H1 (cell line): ENCODE results near the gene UBA3. TPM values are rescaled to one million over a fixed set of nuclear protein-coding genes. Genes with fewer than 3 reads are reported as not detected.

ENCODE experiments used
- CTCF ChIA-PET: fragments of 300-600 bp; sonication (Branson Sonifier 250); formaldehyde crosslinking; loops from one replicate; lab custom pipeline; 2021; ENCODE audit not compliant: partially characterized antibody; lab: Charles Lee
- POLR2A ChIA-PET: fragments of 300-600 bp; sonication (Branson Sonifier 250); formaldehyde crosslinking; loops from one replicate; lab custom pipeline; 2021; ENCODE audit warnings: inconsistent platforms; ENCODE audit not compliant: partially characterized antibody; lab: Charles Lee
- DNase-seq, 2 experiments: peaks; one replicate each; pipeline versions ENCODE4 v3.0.0 to v3.0.0-alpha.2; 2010 to 2022; ENCODE audit warnings: low spot score in 2 of 2, low read depth in 1 of 2, mixed read lengths in 1 of 2
- FAIRE-seq: peaks from 2 replicates; lab custom pipeline; 2011; peaks lifted over from hg19 to GRCh38; lab: Jason Lieb, UNC
- H2AFZ ChIP-seq: 2 replicates; pipeline ENCODE4 v1.8.1; 2012; ENCODE audit warnings: low read length, inconsistent platforms
- H2AK5ac ChIP-seq: 2 replicates; pipeline ENCODE4 v1.6.1; 2013; ENCODE audit warnings: low read depth, low read length
- H2BK120ac ChIP-seq: replicated peaks from 2 replicates; pipeline ENCODE3; 2013; ENCODE audit warnings: low read depth, low read length, inconsistent platforms
- H2BK12ac ChIP-seq: 2 replicates; pipeline ENCODE4 v1.6.1; 2013; ENCODE audit warnings: low read depth, low read length
- H2BK15ac ChIP-seq: 2 replicates; pipeline ENCODE4 v1.6.1; 2013; ENCODE audit warnings: low read length
- H2BK20ac ChIP-seq: 2 replicates; pipeline ENCODE4 v1.6.1; 2013; ENCODE audit warnings: low read length
- H2BK5ac ChIP-seq: 2 replicates; pipeline ENCODE4 v1.6.1; 2013; ENCODE audit warnings: low read depth, low read length
- H3K14ac ChIP-seq: 2 replicates; pipeline ENCODE4 v1.6.1; 2013; ENCODE audit warnings: inconsistent platforms; ENCODE audit not compliant: insufficient read length
- H3K18ac ChIP-seq: 2 replicates; pipeline ENCODE4 v1.6.1; 2013; ENCODE audit warnings: low read length; ENCODE audit errors: extremely low read depth
- H3K23ac ChIP-seq: 2 replicates; pipeline ENCODE4 v1.6.1; 2013; ENCODE audit warnings: inconsistent platforms; ENCODE audit not compliant: insufficient read length
- H3K23me2 ChIP-seq: 2 replicates; pipeline ENCODE4 v1.6.1; 2013; ENCODE audit warnings: low read depth, low read length
- H3K27ac ChIP-seq: 2 replicates; pipeline ENCODE4 v1.6.1; 2011; ENCODE audit warnings: low read depth, low read length, inconsistent platforms
- H3K27me3 ChIP-seq, 4 experiments: replicated peaks in 1 of 4; 1 replicate in 1 of 4; 2 replicates in 3 of 4; pipeline versions ENCODE4 v1.6.1 to v1.8.1; 2011 to 2013; ENCODE audit warnings: low read length in 3 of 4, mild to moderate bottlenecking in 3 of 4, inconsistent platforms in 2 of 4, mixed read lengths in 2 of 4, moderate library complexity in 1 of 4; ENCODE audit not compliant: control insufficient read depth in 3 of 4, insufficient read depth in 3 of 4; ENCODE audit errors: extremely low read depth in 1 of 4
- H3K36me3 ChIP-seq, 4 experiments: 2 replicates each; pipeline versions ENCODE4 v1.6.1 to v1.8.1; 2011 to 2013; ENCODE audit warnings: mild to moderate bottlenecking in 4 of 4, low read length in 3 of 4, moderate library complexity in 2 of 4, control low read depth in 1 of 4, inconsistent platforms in 1 of 4; ENCODE audit not compliant: insufficient read depth in 4 of 4, control insufficient read depth in 2 of 4
- H3K4ac ChIP-seq: replicated peaks from 2 replicates; pipeline ENCODE3; 2013; ENCODE audit warnings: low read length, low read depth, mixed read lengths, inconsistent platforms; ENCODE audit not compliant: insufficient read length
- H3K4me1 ChIP-seq, 4 experiments: replicated peaks in 1 of 4; 1 replicate in 1 of 4; 2 replicates in 3 of 4; pipeline versions ENCODE4 v1.6.1 to v1.8.1; 2011 to 2013; ENCODE audit warnings: low read length in 3 of 4, inconsistent platforms in 2 of 4, mixed read lengths in 1 of 4; ENCODE audit not compliant: insufficient read depth in 4 of 4, control insufficient read depth in 3 of 4
- H3K4me2 ChIP-seq, 2 experiments: 2 replicates each; pipeline versions ENCODE4 v1.6.1 to v1.8.1; 2011 to 2013; ENCODE audit warnings: low read depth in 2 of 2, low read length in 2 of 2, control low read depth in 1 of 2, inconsistent platforms in 1 of 2, mild to moderate bottlenecking in 1 of 2; ENCODE audit not compliant: insufficient read depth in 1 of 2
- H3K4me3 ChIP-seq, 4 experiments: fragments of 200-600, 300-600 bp in 1 of 4; sonication (generic), shearing (Covaris generic), sonication (Bioruptor Twin) in 1 of 4; 2 replicates each; pipeline versions ENCODE4 v1.5.1 to v1.8.1; 2011 to 2016; ENCODE audit warnings: low read length in 4 of 4, low read depth in 3 of 4, control low read depth in 2 of 4, inconsistent platforms in 2 of 4, mild to moderate bottlenecking in 2 of 4, mixed read lengths in 1 of 4, moderate library complexity in 1 of 4; ENCODE audit not compliant: insufficient read depth in 2 of 4; ENCODE audit errors: extremely low read depth in 1 of 4
- H3K56ac ChIP-seq: replicated peaks from 2 replicates; pipeline ENCODE3; 2013; ENCODE audit warnings: low read depth, mild to moderate bottlenecking, mixed read lengths, low read length, inconsistent platforms; ENCODE audit not compliant: insufficient read length
- H3K79me1 ChIP-seq: 2 replicates; pipeline ENCODE4 v1.6.1; 2013; ENCODE audit warnings: low read depth, low read length, control low read depth
- H3K79me2 ChIP-seq, 2 experiments: 2 replicates each; pipeline versions ENCODE4 v1.6.1 to v1.8.1; 2012 to 2013; ENCODE audit warnings: low read length in 2 of 2, mild to moderate bottlenecking in 2 of 2, inconsistent platforms in 1 of 2; ENCODE audit not compliant: insufficient read depth in 2 of 2, control insufficient read depth in 1 of 2
- H3K9ac ChIP-seq, 4 experiments: replicated peaks in 1 of 4; 1 replicate in 1 of 4; 2 replicates in 3 of 4; pipeline versions ENCODE4 v1.6.1 to v1.8.1; 2011 to 2013; ENCODE audit warnings: low read depth in 3 of 4, low read length in 3 of 4, control low read depth in 2 of 4, mild to moderate bottlenecking in 2 of 4, moderate library complexity in 2 of 4, inconsistent platforms in 1 of 4; ENCODE audit errors: extremely low read depth in 1 of 4
- H3K9me3 ChIP-seq, 2 experiments: 2 replicates each; pipeline versions ENCODE4 v1.6.1 to v1.8.1; 2012 to 2013; ENCODE audit warnings: mild to moderate bottlenecking in 2 of 2, moderate library complexity in 2 of 2, control low read depth in 1 of 2, inconsistent platforms in 1 of 2, low read depth in 1 of 2, low read length in 1 of 2, mixed read lengths in 1 of 2; ENCODE audit not compliant: insufficient read depth in 2 of 2
- H4K20me1 ChIP-seq, 2 experiments: replicated peaks in 1 of 2; 2 replicates each; pipeline versions ENCODE3 to v1.8.1; 2011 to 2013; ENCODE audit warnings: inconsistent platforms in 2 of 2, low read length in 2 of 2, mild to moderate bottlenecking in 1 of 2; ENCODE audit not compliant: insufficient read depth in 2 of 2, control insufficient read depth in 1 of 2
- H4K5ac ChIP-seq: 2 replicates; pipeline ENCODE4 v1.6.1; 2013; ENCODE audit warnings: low read length, low read depth, mixed read lengths, inconsistent platforms; ENCODE audit not compliant: insufficient read length
- H4K8ac ChIP-seq: 2 replicates; pipeline ENCODE4 v1.8.0; 2013; ENCODE audit warnings: mild to moderate bottlenecking, moderate library complexity, low read length, inconsistent platforms; ENCODE audit not compliant: insufficient read depth; ENCODE audit errors: extremely low read depth
- H4K91ac ChIP-seq: replicated peaks from 2 replicates; pipeline ENCODE3; 2013; ENCODE audit warnings: low read length, mixed read lengths, inconsistent platforms; ENCODE audit not compliant: insufficient read length
- EP300 ChIP-seq, 2 experiments: IDR thresholded peaks; 1 replicate in 1 of 2; 2 replicates in 1 of 2; pipeline ENCODE4 v1.6.1; 2011 to 2012; ENCODE audit warnings: low read depth in 2 of 2, low read length in 2 of 2, mild to moderate bottlenecking in 2 of 2, borderline replicate concordance in 1 of 2, inconsistent platforms in 1 of 2, moderate library complexity in 1 of 2
- SIX5 ChIP-seq: IDR thresholded peaks from 2 replicates; pipeline ENCODE4 v1.6.1; 2011; ENCODE audit warnings: mild to moderate bottlenecking, low read depth, low read length
- polyA plus RNA-seq, 7 experiments: library from polyadenylated mRNA; depleted of rRNA in 3 of 7; stranded (reverse) in 5 of 7; unstranded in 2 of 7; fragments of >200 nt in 5 of 7; fragments of 200-250 nt in 2 of 7; gene quantifications; 1 replicate in 5 of 7; 2 replicates in 1 of 7; 4 replicates in 1 of 7; pipeline versions ENCODE4 v1.2.1 to v1.2.3, GENCODE V29; 2011 to 2013; ENCODE audit warnings: missing spikeins in 2 of 7, mixed read lengths in 2 of 7
- total RNA-seq: library from RNA; stranded (reverse); fragmentation: NEBNext Ultra II Directional; extraction: Animal tissue kit (Norgen Biotek cat#: 25700); gene quantifications from 2 replicates; pipeline ENCODE4 v1.2.1, GENCODE V29; 2021

The UBA3 gene
- total and polyA plus RNA-seq, 2 of the 8 experiments (the other 6 are each of a cell fraction or from before 2014, with no cell fraction given), result 40.8 to 97.8 TPM

DNA sequence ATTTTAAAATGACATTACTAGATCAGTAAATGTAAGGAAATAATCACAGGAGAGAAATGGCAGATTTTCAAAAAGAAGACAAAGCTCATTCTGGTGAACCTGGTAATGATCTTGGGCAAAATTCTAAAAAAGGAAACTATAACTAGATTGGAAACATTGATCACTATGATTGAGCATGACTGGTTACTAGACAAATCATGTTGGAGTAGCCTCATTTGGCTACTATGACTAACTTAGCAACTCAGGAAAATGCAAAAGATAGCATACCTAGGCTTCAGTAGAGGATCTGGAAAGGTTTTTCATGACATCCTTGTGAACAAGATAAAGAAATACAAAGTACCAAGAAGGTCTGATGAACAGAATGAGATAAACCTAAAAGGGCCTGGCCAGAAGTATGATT lies 20.5 kb downstream of the UBA3 start:
- no peak overlapping the region for H3K4me2 ChIP-seq
- H4K8ac ChIP-seq, result no peak overlapping the region
- H2BK5ac ChIP-seq, result no peak overlapping the region
- H4K20me1 ChIP-seq, result no peaks in the 10 kb centered on the region
- no peak overlapping the region for H3K4ac ChIP-seq
- H3K4me3 ChIP-seq, result no peak overlapping the region
- no peak overlapping the region for H3K18ac ChIP-seq
- no peaks in the 10 kb centered on the region for H3K79me2 ChIP-seq
- H3K79me1 ChIP-seq, result no peaks in the 10 kb centered on the region
- H2BK12ac ChIP-seq, result no peak overlapping the region
- peaks cover 10 to 74% (median 33%) of the 10 kb centered on the region in 4 experiments; a peak in 7 of 8 replicates for H3K36me3 ChIP-seq
- H2AFZ ChIP-seq, result no peak overlapping the region
- no peaks in the 10 kb centered on the region for H3K9me3 ChIP-seq
- no peak overlapping the region for H4K5ac ChIP-seq
- no peak overlapping the region for H3K23ac ChIP-seq
- no peak for FAIRE-seq
- H2BK120ac ChIP-seq, result no peak overlapping the region
- TF ChIP-seq SIX5, result no peak
- no peak for TF ChIP-seq EP300 (IDR thresholded peaks at IDR 0.05; ENCODE audit: borderline replicate concordance in 1 of 2, low read depth in 2 of 2, low read length in 2 of 2)
- TF ChIP-seq, all 59 proteins: peak for 0
- Histone ChIP-seq H2BK20ac (no peak overlapping the region), H3K27me3 (no peaks in the 10 kb centered on the region), H2BK15ac (no peak overlapping the region), H3K4me1 (no peaks in the 10 kb centered on the region), H3K23me2 (no peaks in the 10 kb centered on the region), H3K9ac (no peak overlapping the region), H3K14ac (no peak overlapping the region), H2AK5ac (no peak overlapping the region), H3K27ac (no peak overlapping the region), H3K56ac (no peak overlapping the region), H4K91ac (no peak overlapping the region)
- ChIA-PET POLR2A (interaction anchor here (0.6 kb wide), 1 partner anchor 13 kb away, joined by 3 read pairs; no protein-coding TSS in a partner anchor), CTCF (no interaction called here)
- DNase-seq, result no peak
